Heart right ventricle (tissue), 16 donors: ENCODE data around the gene PAFAH1B2. TPM values are rescaled to one million over a fixed set of nuclear protein-coding genes. Genes with fewer than 3 reads are reported as not detected.

ENCODE experiments used
- ATAC-seq, 8 donors: fragments of 200-7000 bp; cut with Tn5 transposase; one replicate each; pipeline ENCODE4 v1.9.1; 2020; ENCODE audit warnings: mild to moderate bottlenecking in 8 of 8, moderate library complexity in 8 of 8, moderate number of reproducible peaks in 1 of 8
- DNase-seq, 2 donors: peaks; one replicate each; pipeline ENCODE4 v3.0.0-alpha.2; 2020
- H3K27ac ChIP-seq, 10 donors: fragments of 200-600 bp; sonication (generic) in 2 of 10; one replicate each; pipeline versions ENCODE4 v1.5.0 to v1.8.0; 2020 to 2022; ENCODE audit warnings: mild to moderate bottlenecking in 3 of 10
- H3K27me3 ChIP-seq, 7 donors: fragments of 200-600 bp; one replicate each; pipeline ENCODE4 v1.8.0; 2021 to 2022; ENCODE audit warnings: mild to moderate bottlenecking in 2 of 7
- H3K36me3 ChIP-seq, 9 donors: fragments of 200-600 bp; sonication (generic) in 1 of 9; one replicate each; pipeline versions ENCODE4 v1.5.0 to v1.8.0; 2020 to 2022; ENCODE audit warnings: mild to moderate bottlenecking in 2 of 9
- H3K4me1 ChIP-seq, 9 donors: fragments of 200-600 bp; sonication (generic) in 1 of 9; one replicate each; pipeline versions ENCODE4 v1.5.0 to v1.8.0; 2020 to 2022; ENCODE audit warnings: mild to moderate bottlenecking in 4 of 9
- H3K4me3 ChIP-seq, 10 donors: fragments of 200-600 bp; sonication (generic) in 2 of 10; one replicate each; pipeline versions ENCODE4 v1.5.0 to v1.8.0; 2020 to 2022; ENCODE audit warnings: mild to moderate bottlenecking in 7 of 10, moderate library complexity in 2 of 10
- H3K9me3 ChIP-seq, 11 donors: fragments of 200-600 bp in 10 of 11; sonication (generic) in 2 of 11; one replicate each; pipeline versions ENCODE4 v1.5.0 to v1.8.0; 2013 to 2022; ENCODE audit warnings: mild to moderate bottlenecking in 2 of 11, control low read depth in 1 of 11, moderate library complexity in 1 of 11
- CTCF ChIP-seq, 9 donors: fragments of 200-600 bp; sonication (generic) in 2 of 9; IDR thresholded peaks; one replicate each; pipeline versions ENCODE4 v1.5.0 to v1.8.0; 2021 to 2022; ENCODE audit warnings: antibody characterized with exemption in 9 of 9, mild to moderate bottlenecking in 5 of 9, moderate library complexity in 1 of 9
- WGBS, 2 donors: extraction: QIAGEN DNeasy Blood & Tissue Kit; methylation state at CpG; one replicate each; pipeline ENCODE4 v1.1.7; 2013; ENCODE audit warnings: inconsistent platforms in 1 of 2; 5-methylcytosine and 5-hydroxymethylcytosine counted together
- intact Hi-C, 10 donors: fragments of 100-400 bp; cut with DNase I; formaldehyde crosslinking; loops; one replicate each; pipeline versions ENCODE4 v1.11.1 to v1.14.2; 2022
- polyA plus RNA-seq, 2 donors: library from polyadenylated mRNA; stranded (reverse); fragments of 200-250 nt; gene quantifications; one replicate each; pipeline ENCODE4 v1.2.3, GENCODE V29; 2013
- total RNA-seq, 10 donors: library from RNA; stranded (reverse); fragmentation: NEBNext Ultra II Directional in 3 of 10; extraction: Animal tissue kit (Norgen Biotek cat#: 25700) in 3 of 10; gene quantifications; one replicate each; pipeline versions ENCODE4 v1.2.1 to v1.2.4, GENCODE V29; 2021 to 2023
- donor health status: Arrhythmogenic right ventricular cardiomyopathy.
- donor health status: ischemic (EF 13 %, LVEDD 7.1; RV severe dilation, severe dysfunction).
- donor health status: healthy with polysubstance abuse.
- donor health status: DM: no; HTN: yes; CAD: no.
- donor health status: DM: no; HTN: no; CAD: no.
- donor health status: ischemic (EF 25% LVEDD 6.9; RV normal size, moderate dysfunction).
- donor health status: ischemic (EF 25% LVEDD 5.7; RV mildly dilated, moderate dysfunction).
- donor health status: healthy.
- donor health status: DM: yes; HTN: yes; CAD: no.
- donor health status: Ischemic cardiomyopathy.
- donor health status: ischemic (EF 35%, LVEDD 5.7; RV mildly dilated, moderate dysfunction).
- donor health status: nonischemic (EF 11% LVEDD 7.7; RV severe dilation, severe dysfunction).
- donor health status: DM: yes; HTN: yes; CAD: no.
- donor health status: PGD.
- donor health status: ischemic (EF 29% LVEDD 5.4; RV normal size, mild dysfunction).
- donor health status: nonischemic (EF 23%, LVEDD 6.1; RV moderate dilation, normal function).

Gene PAFAH1B2
- total and polyA plus RNA-seq, 12 donors: 18.7 to 71.5 (median 59.4) TPM

- ATAC-seq: peak; percentile 92 to 96 (median 95)
- Histone ChIP-seq H3K4me1 (peaks cover 11 to 57% (median 46%) of the 10 kb centered on the region in 9 donors), H3K27ac (peak within 1 kb of the TSS; percentile 91 to 100 (median 98)), H3K27me3 (no peaks in the 10 kb centered on the region), H3K36me3 (no peaks in the 10 kb centered on the region), H3K9me3 (no peaks in the 10 kb centered on the region), H3K4me3 (peak within 1 kb of the TSS; percentile 55 to 89 (median 84))
- 1 to 2% methylated on average over 61 to 78 of the region's 78 CpGs for WGBS, 2 donors
- intact Hi-C loops: loop anchor here in 6 of 10 donors (2.0 to 10.0 kb wide), 7 partner anchors 56 to 220 kb away; no protein-coding TSS in a partner anchor
- DNase-seq: peak; percentile 94 to 97
- TF ChIP-seq CTCF (IDR thresholded peaks at IDR 0.05): peak; percentile 14 to 83 (median 53)
These were observed 45.5 kb upstream of the PAFAH1B2 start, which contains the start of gene SIK3 for GRCh38 chr11:117098269-117099232. SIK3 (minus strand) TSS chr11:117098428; CDS start chr11:117098415, 13 bp downstream.

GRCh38 chr11:117099696-117100095 is 44.4 kb upstream of the PAFAH1B2 start:
- Histone ChIP-seq H3K4me3 (no peak overlapping the region), H3K27ac (peak overlapping the region; percentile 91 to 100 (median 98)), H3K9me3 (no peaks in the 10 kb centered on the region), H3K36me3 (no peaks in the 10 kb centered on the region), H3K4me1 (peaks cover 11 to 49% (median 39%) of the 10 kb centered on the region in 9 donors), H3K27me3 (no peaks in the 10 kb centered on the region)
- intact Hi-C loops: loop anchor here in 8 of 10 donors (2.0 to 10.0 kb wide), 12 partner anchors 57 to 307 kb away; partner anchors contain the start of gene APOA5 (in 1 of the 8)
- 45 to 60% methylated on average over 2 of the region's 2 CpGs for WGBS, 2 donors
- peak in 2 of 8 donors; percentile 14 to 17 for ATAC-seq
- no peak for TF ChIP-seq CTCF (IDR thresholded peaks at IDR 0.05)
- no peak for DNase-seq

GRCh38 chr11:117100556-117100955 is 43.5 kb upstream of the PAFAH1B2 start:
- Histone ChIP-seq H3K9me3 (no peaks in the 10 kb centered on the region), H3K36me3 (no peaks in the 10 kb centered on the region), H3K4me3 (no peak overlapping the region), H3K27me3 (no peaks in the 10 kb centered on the region), H3K4me1 (peaks cover 11 to 40% (median 31%) of the 10 kb centered on the region in 9 donors), H3K27ac (peak overlapping the region in 8 of 10 donors; percentile 13 to 100 (median 98))
- WGBS, 2 donors: 73 to 79% methylated on average over 3 of the region's 3 CpGs
- intact Hi-C loops: loop anchor here in 5 of 10 donors (2.0 to 10.0 kb wide), 5 partner anchors 124 to 308 kb away; partner anchors contain the start of gene APOA5 (in 1 of the 5)
- DNase-seq: no peak
- ATAC-seq: no peak
- no peak for TF ChIP-seq CTCF (IDR thresholded peaks at IDR 0.05)
